Nephron progenitor cell (in vitro differentiated cells): ENCODE results near the gene PARN.

Experiments used
- DNase-seq: peaks from one replicate; pipeline ENCODE4 v3.0.0; 2021
- H3K27ac Mint-ChIP-seq: 2 replicates; pipeline ENCODE4 v1.8.0; 2021; ENCODE audit warnings: mild to moderate bottlenecking, moderate library complexity, mixed read lengths
- H3K27me3 Mint-ChIP-seq: 2 replicates; pipeline ENCODE4 v1.8.0; 2021; ENCODE audit warnings: mild to moderate bottlenecking, low read depth, mixed read lengths; ENCODE audit not compliant: poor library complexity
- H3K36me3 Mint-ChIP-seq: 2 replicates; pipeline ENCODE4 v1.8.0; 2021; ENCODE audit warnings: low read depth, mixed read lengths
- H3K4me1 Mint-ChIP-seq: 2 replicates; pipeline ENCODE4 v1.8.0; 2021; ENCODE audit warnings: mixed read lengths
- H3K4me3 Mint-ChIP-seq: 2 replicates; pipeline ENCODE4 v1.8.0; 2021; ENCODE audit warnings: mild to moderate bottlenecking, moderate library complexity, mixed read lengths
- H3K9me3 Mint-ChIP-seq: 2 replicates; pipeline ENCODE4 v1.8.0; 2021; ENCODE audit warnings: mild to moderate bottlenecking, moderate library complexity, mixed read lengths
- TF ChIP-seq, protein P1 (sequence below): fragments of 200-600 bp; sonication (generic); IDR thresholded peaks from 2 replicates; pipeline ENCODE4 v1.5.0; 2021; ENCODE audit warnings: antibody characterized with exemption

PARN gene

DNA sequence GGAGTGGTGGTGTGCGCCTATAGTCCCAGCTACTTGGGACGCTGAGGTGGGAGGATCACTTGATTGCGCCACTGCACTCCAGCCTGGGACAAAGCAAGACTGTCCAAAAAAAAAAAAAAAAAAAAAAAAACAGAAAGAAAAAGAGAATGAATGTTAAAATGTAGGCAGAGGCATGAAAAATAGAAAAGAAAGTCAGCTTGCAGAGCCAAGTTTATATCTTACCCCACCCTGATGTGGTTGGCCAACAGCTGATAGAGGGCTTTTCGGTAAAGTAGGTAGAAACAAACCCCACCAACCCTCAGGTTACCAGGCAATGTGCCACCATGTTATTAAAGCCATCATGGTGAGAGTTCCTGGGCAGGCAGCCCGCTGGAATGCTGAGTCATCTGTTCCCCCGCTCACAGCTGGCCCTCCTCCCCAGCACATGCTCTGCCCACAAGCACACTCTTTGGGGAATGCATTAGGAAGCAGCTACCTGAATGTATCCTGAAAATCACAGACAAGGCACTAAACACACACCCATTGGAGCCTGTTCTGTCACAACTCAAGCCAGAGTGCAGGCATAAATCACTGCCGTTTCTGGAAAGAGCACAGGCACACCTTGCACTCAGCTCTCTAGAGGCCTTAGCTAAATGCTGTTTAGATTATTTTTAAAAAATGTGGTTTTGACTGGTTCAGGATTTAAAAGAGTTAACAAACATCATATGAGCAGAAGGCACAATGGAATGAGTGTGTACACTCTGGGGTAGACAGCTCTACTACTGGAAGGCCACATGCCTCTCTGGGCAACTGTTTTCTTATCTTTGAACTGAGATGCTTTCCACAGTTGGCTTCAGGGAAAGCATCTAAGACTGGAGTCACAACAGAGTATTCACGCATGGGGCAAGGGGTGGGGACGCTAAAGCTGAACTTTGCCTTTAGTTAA, 128.5 kb downstream of the PARN start:
- TF ChIP-seq, protein P1, sequence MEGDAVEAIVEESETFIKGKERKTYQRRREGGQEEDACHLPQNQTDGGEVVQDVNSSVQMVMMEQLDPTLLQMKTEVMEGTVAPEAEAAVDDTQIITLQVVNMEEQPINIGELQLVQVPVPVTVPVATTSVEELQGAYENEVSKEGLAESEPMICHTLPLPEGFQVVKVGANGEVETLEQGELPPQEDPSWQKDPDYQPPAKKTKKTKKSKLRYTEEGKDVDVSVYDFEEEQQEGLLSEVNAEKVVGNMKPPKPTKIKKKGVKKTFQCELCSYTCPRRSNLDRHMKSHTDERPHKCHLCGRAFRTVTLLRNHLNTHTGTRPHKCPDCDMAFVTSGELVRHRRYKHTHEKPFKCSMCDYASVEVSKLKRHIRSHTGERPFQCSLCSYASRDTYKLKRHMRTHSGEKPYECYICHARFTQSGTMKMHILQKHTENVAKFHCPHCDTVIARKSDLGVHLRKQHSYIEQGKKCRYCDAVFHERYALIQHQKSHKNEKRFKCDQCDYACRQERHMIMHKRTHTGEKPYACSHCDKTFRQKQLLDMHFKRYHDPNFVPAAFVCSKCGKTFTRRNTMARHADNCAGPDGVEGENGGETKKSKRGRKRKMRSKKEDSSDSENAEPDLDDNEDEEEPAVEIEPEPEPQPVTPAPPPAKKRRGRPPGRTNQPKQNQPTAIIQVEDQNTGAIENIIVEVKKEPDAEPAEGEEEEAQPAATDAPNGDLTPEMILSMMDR: no peak
- peak; percentile 39 for DNase-seq
- Mint-ChIP-seq H3K27ac (peak overlapping the region; percentile 62), H3K4me3 (no peak overlapping the region), H3K4me1 (peaks cover 37% of the 10 kb centered on the region), H3K36me3 (no peaks in the 10 kb centered on the region), H3K9me3 (no peaks in the 10 kb centered on the region), H3K27me3 (no peaks in the 10 kb centered on the region)

DNA sequence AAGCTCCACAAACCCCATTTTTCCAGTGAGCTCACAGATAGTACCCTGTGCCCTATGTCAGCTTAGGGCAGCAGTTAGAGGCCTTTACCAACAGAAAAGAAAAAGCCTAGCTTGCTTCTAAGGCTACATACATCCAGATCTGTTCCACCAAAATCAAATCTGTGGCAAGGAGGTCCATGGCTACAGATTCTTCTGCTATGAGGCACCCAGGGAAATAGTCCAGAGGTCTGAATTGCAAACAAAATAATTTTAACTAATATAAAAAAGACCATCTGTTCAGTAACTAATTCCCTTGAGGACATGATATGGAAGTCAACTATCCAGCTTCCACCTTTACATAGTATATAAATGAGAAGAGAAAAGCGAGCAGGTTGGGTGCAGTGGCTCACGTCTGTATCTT, 129.3 kb downstream of the PARN start:
- peaks cover 45% of the 10 kb centered on the region for H3K4me1 Mint-ChIP-seq

DNA sequence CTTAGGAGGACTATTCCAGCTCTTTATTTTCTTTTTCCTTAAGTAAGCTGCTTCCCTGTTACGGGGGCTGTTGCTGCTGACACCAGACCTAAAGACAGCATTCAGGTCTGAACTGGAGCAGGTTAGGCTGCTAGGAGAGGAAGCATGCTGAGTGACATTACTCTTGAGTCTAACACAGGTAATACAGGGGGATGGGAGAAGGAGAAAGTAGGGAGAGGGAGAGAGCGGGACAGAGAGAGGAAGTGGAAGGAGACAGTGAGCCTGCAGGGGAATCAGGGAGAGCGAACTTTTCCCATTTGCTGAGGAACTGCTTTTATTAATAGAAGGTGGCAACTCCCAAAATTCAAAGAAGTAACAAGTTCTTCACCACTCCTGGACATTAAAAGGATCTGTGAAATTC, 130.9 kb downstream of the PARN start:
- no peak for DNase-seq
- H3K36me3 Mint-ChIP-seq: peaks cover 11% of the 10 kb centered on the region
- peaks cover 61% of the 10 kb centered on the region for H3K4me1 Mint-ChIP-seq
- H3K27ac Mint-ChIP-seq: peak overlapping the region; percentile 2
- TF ChIP-seq, protein P1: no peak
- no peak overlapping the region for H3K4me3 Mint-ChIP-seq
- no peaks in the 10 kb centered on the region for H3K9me3 Mint-ChIP-seq
- H3K27me3 Mint-ChIP-seq: peaks cover 3% of the 10 kb centered on the region

More for the DNA sequence above, 129.3 kb downstream of the PARN start:
- Mint-ChIP-seq H3K9me3 (no peaks in the 10 kb centered on the region), H3K4me3 (no peak overlapping the region), H3K27me3 (no peaks in the 10 kb centered on the region), H3K27ac (no peak overlapping the region), H3K36me3 (no peaks in the 10 kb centered on the region)
- TF ChIP-seq, protein P1: no peak
- DNase-seq: no peak

DNA sequence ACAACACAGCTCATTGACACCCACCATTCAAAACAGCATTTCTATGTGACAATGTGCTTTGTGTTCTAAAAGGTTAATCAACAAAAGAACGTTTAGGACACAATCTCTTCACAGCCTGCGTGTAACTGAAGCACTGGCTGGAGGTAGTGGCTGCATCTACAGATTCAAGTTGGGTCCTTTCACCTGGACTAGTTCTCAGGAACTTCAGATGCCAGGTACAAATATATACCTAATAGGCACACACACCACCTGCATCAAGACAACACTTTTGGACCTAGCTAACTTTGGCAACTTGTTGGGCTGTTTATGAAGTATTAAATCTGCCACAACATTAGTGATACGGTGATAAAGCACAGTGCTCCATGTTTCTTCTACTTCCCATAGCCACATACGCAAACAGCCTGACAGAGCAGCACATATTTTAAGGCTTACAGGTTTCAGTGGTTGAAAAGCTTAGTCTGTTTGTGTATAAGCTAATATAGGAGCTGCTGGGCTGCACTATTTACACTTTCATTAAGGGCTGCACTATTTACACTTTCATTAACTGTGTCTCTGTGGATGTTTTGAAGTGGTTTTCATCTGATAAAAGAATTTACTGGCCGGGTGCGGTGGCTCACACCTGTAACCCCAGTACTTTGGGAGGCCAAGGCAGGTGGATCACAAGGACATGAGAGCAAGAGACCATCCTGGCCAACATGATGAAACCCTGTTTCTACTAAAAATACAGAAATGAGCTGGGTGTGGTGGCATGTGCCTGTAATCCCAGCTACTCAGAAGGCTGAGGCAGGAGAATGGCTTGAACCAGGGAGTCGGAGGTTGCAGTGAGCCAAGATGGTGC, 132.6 kb downstream of the PARN start:
- Mint-ChIP-seq H3K36me3 (peaks cover 11% of the 10 kb centered on the region), H3K27ac (peak overlapping the region; percentile 7), H3K4me1 (peaks cover 57% of the 10 kb centered on the region), H3K27me3 (peaks cover 3% of the 10 kb centered on the region), H3K9me3 (no peaks in the 10 kb centered on the region), H3K4me3 (no peak overlapping the region)
- TF ChIP-seq, protein P1: no peak
- DNase-seq: no peak

DNA sequence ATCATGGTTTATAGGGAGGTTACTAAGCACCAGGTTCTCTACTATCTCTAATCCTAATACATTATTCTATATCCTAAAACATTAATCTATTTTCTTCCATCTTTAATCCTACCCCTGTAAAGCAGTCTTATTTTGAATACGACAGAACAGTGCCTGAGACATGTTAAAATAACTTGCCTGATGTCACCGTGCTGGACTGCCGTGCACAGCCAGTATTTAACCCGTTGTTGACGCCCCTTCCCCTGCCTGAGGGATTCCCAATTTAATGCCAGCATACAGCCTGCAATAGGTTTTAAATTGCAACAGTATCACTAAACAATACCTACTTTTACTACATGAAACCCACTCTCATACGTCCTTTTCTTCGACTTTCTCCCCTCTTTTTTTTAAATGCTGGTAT, 133.3 kb downstream of the PARN start:
- peak overlapping the region; percentile 7 for H3K27ac Mint-ChIP-seq

More for the DNA sequence above, 133.3 kb downstream of the PARN start:
- peaks cover 57% of the 10 kb centered on the region for H3K4me1 Mint-ChIP-seq
- no peaks in the 10 kb centered on the region for H3K9me3 Mint-ChIP-seq
- peaks cover 11% of the 10 kb centered on the region for H3K36me3 Mint-ChIP-seq
- no peak overlapping the region for H3K4me3 Mint-ChIP-seq
- no peak for DNase-seq
- TF ChIP-seq, protein P1: no peak
- H3K27me3 Mint-ChIP-seq: peaks cover 3% of the 10 kb centered on the region
